ENCODE results near the gene SLC9C2.
"Not testable (repeated sequence)": the region's sequence is repeated elsewhere in the genome, so short reads cannot be mapped to it uniquely, and the experiment has no call there.

The SLC9C2 gene

DNA sequence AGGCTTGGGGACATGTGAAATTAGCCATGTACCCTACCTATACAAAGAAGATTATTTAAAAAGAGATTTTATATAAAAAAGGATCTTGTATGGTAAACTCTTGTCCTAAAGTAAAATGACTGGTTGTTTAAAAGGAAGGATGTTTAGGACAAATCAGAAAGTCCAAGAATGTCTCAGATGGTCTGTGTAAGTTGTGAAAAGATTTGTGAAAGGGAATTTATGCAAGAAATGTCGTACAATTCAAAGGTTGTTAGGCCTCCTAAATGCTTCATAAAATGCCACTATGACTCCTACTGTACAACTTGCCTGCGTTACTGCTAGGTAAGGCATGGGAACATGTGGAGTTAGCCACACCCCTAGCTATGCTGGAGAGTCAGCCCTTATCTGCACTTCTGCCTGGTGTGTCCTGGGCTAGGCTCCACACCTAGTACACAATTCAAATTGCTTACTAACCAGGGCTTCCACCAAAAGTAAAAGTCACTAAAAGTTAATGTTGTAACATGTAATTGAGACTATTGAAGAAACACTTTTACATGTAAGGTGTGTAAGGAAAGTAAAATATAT is 106.0 kb downstream of the SLC9C2 start:
- H3K4me1 ChIP-seq (ENCODE audit: insufficient read depth, low read length) = no peaks in the 10 kb centered on the region
- no peaks in the 10 kb centered on the region for H3K27me3 ChIP-seq (ENCODE audit: insufficient read depth, low read length)
- H3K4me3 ChIP-seq (ENCODE audit: low read length) = no peak overlapping the region
- no peaks in the 10 kb centered on the region for H3K36me3 ChIP-seq (ENCODE audit: insufficient read depth, low read length)
- 91% methylated on average over 2 of the region's 2 CpGs for WGBS
- no peak overlapping the region for H3K9ac ChIP-seq (ENCODE audit: low read depth, low read length)
- H3K9me3 ChIP-seq (ENCODE audit: insufficient read depth, low read depth, low read length) = peaks cover 52% of the 10 kb centered on the region
- H3K27ac ChIP-seq (ENCODE audit: low read depth, low read length) = no peak overlapping the region

DNA sequence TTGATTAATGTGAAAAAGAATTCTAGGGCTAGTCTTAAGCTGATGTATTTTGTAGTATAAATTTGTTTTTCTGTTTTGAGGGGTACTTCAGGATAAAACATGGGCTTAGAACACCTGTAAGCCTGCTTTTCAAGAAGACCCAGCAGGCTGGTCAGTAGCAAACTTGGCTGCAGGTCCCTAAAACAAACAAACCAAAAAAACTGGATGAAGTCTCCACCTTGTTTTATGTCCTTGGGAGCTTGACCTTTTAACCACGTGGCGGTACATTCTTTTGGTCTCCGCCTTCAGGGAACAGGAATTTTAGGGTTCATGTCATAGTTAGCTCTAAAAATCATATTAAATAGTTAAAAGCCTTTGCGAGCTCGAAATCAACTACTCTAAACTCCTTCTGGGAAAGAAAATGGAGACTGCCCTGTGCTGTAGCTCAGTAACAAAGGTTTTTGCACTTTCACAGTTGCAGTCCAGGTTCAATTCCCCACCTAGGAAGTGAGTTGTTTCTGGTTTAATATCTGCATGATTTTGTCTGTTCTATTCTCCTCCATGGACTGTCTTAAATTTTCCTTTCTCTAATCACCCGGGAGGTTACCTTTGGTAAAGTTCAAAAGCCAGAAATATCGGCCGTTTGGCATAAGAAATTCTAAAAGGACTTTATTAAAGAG is 107.1 kb downstream of the SLC9C2 start:
- H3K36me3 ChIP-seq (ENCODE audit: insufficient read depth, low read length) = no peaks in the 10 kb centered on the region
- no peak overlapping the region for H3K27ac ChIP-seq (ENCODE audit: low read depth, low read length)
- no peak overlapping the region for H3K9ac ChIP-seq (ENCODE audit: low read depth, low read length)
- 96% methylated on average over 8 of the region's 8 CpGs for WGBS
- H3K9me3 ChIP-seq (ENCODE audit: insufficient read depth, low read depth, low read length) = peaks cover 52% of the 10 kb centered on the region
- H3K4me3 ChIP-seq (ENCODE audit: low read length) = no peak overlapping the region
- H3K4me1 ChIP-seq (ENCODE audit: insufficient read depth, low read length) = no peaks in the 10 kb centered on the region
- H3K27me3 ChIP-seq (ENCODE audit: insufficient read depth, low read length) = no peaks in the 10 kb centered on the region

DNA sequence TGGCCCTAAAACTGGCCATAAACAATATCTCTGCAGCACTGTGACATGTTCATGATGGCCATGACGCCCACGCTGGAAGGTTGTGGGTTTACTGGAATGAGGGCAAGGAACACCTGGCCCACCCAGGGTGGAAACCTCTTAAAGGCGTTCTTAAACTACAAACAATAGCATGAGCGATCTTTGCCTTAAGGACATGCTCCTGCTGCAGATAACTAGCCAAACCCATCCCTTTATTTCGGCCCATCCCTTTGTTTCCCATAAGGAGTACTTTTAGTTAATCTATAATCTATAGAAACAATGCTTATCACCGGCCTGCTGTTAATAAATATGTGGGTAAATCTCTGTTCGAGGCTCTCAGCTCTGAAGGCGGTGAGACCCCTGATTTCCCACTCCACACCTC is 109.7 kb downstream of the SLC9C2 start:
- H3K27ac ChIP-seq (ENCODE audit: low read depth, low read length); H3K4me1 ChIP-seq (ENCODE audit: insufficient read depth, low read length); H3K9ac ChIP-seq (ENCODE audit: low read depth, low read length); H3K4me3 ChIP-seq (ENCODE audit: low read length); H3K27me3 ChIP-seq (ENCODE audit: insufficient read depth, low read length): not testable (repeated sequence)
- WGBS = 88% methylated on average over 4 of the region's 8 CpGs
- H3K36me3 ChIP-seq (ENCODE audit: insufficient read depth, low read length) = peaks cover 14% of the 10 kb centered on the region
- peaks cover 45% of the 10 kb centered on the region for H3K9me3 ChIP-seq (ENCODE audit: insufficient read depth, low read depth, low read length)

DNA sequence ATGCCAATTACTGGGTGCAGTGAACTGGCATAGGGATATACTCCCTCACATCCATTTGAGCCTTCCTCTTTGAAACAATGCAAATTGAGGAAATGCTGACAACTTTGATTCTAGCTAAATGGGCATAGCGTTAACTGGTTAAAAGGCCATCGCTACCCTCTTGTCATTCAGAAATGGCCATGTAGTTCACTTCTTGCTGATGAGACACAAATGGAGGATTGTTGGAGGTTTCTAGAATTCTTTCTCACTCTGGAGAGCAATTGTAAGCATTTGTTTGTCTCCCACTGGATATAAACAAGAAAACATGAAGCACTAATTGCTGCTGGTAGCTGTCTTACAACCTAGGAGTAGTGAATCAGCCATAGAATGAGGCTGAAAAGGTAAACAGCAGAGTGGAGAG is 111.4 kb downstream of the SLC9C2 start:
- H3K4me1 ChIP-seq (ENCODE audit: insufficient read depth, low read length) = no peaks in the 10 kb centered on the region; the same call in 1 of the 2 replicates
- peaks cover 31% of the 10 kb centered on the region for H3K9me3 ChIP-seq (ENCODE audit: insufficient read depth, low read depth, low read length)
- no peak overlapping the region for H3K9ac ChIP-seq (ENCODE audit: low read depth, low read length)
- no peak overlapping the region for H3K4me3 ChIP-seq (ENCODE audit: low read length)
- H3K36me3 ChIP-seq (ENCODE audit: insufficient read depth, low read length) = peaks cover 30% of the 10 kb centered on the region
- WGBS = 99% methylated on average over 2 of the region's 2 CpGs
- H3K27me3 ChIP-seq (ENCODE audit: insufficient read depth, low read length) = no peaks in the 10 kb centered on the region
- no peak overlapping the region for H3K27ac ChIP-seq (ENCODE audit: low read depth, low read length)

DNA sequence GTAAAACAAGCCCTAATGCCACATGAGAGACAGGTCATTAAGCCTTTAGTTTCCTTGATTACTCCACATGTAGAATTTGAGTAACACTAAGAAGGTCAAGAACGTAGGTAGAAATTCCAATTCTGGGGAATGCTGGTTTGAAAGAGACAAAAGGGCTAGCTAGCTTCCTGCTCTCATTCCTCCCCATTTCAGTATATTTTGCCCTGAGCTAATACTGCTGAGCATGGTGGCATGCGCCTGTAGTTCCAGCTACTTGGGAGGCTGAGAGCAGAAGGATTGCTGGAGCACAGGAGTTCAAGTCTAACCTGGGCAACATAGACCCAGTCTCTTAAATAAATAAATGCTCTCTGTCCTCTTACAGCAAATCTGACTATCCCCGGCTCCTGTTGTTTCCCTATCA is 112.9 kb downstream of the SLC9C2 start:
- no peak overlapping the region for H3K9ac ChIP-seq (ENCODE audit: low read depth, low read length)
- no peaks in the 10 kb centered on the region for H3K27me3 ChIP-seq (ENCODE audit: insufficient read depth, low read length)
- H3K9me3 ChIP-seq (ENCODE audit: insufficient read depth, low read depth, low read length) = peaks cover 18% of the 10 kb centered on the region
- 96% methylated on average over 3 of the region's 3 CpGs for WGBS
- H3K36me3 ChIP-seq (ENCODE audit: insufficient read depth, low read length) = peaks cover 46% of the 10 kb centered on the region
- peak overlapping the region; percentile 21; the same call in 1 of the 2 replicates for H3K27ac ChIP-seq (ENCODE audit: low read depth, low read length)
- no peak overlapping the region for H3K4me3 ChIP-seq (ENCODE audit: low read length)
- no peaks in the 10 kb centered on the region; the same call in 1 of the 2 replicates for H3K4me1 ChIP-seq (ENCODE audit: insufficient read depth, low read length)

DNA sequence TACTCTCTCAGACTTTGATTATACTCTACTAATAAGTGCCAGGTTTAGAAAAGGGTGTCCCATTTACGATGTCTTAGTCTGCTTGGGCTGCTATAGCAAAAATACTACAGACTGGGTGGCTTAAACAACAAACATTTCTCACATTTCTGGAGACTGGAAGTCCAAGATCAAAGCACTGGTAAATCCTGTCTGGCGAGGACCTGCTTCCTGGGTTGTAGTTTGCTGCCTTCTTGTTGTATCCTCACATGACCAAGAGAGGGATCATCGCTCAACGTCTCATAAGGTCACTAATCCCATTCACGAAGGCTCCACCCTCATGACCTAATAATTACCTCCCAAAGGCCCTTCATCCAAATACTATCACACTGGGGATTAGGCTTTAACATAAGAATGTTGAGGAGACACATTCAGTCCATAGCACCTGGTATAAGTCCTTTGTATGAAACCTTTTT is 113.7 kb downstream of the SLC9C2 start:
- no peak overlapping the region for H3K9ac ChIP-seq (ENCODE audit: low read depth, low read length)
- H3K36me3 ChIP-seq (ENCODE audit: insufficient read depth, low read length) = peaks cover 53% of the 10 kb centered on the region
- peaks cover 14% of the 10 kb centered on the region for H3K9me3 ChIP-seq (ENCODE audit: insufficient read depth, low read depth, low read length)
- no peak overlapping the region for H3K27ac ChIP-seq (ENCODE audit: low read depth, low read length)
- no peaks in the 10 kb centered on the region; the same call in 1 of the 2 replicates for H3K4me1 ChIP-seq (ENCODE audit: insufficient read depth, low read length)
- no peaks in the 10 kb centered on the region for H3K27me3 ChIP-seq (ENCODE audit: insufficient read depth, low read length)
- 87% methylated on average over 5 of the region's 5 CpGs for WGBS
- no peak overlapping the region for H3K4me3 ChIP-seq (ENCODE audit: low read length)

DNA sequence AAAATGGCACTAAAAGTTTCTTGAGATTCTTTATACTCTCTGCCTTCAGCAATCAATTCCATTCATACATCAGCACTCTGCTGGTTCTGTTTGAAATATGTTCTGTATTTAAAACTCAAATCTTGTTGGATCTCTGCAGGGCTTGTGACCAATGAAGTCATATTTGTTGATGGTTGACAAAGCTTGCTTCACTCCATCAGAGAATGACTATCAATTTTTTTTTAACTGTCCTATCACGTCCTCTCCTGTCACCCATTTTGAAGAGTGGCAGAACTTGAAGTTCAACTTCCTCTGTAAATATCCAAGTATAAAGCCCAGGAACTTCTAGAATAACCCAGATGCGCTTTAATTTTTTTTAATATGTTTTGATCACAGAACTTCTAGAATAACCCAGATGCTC is 114.9 kb downstream of the SLC9C2 start:
- no peaks in the 10 kb centered on the region; the same call in 1 of the 2 replicates for H3K4me1 ChIP-seq (ENCODE audit: insufficient read depth, low read length)
- H3K27ac ChIP-seq (ENCODE audit: low read depth, low read length) = no peak overlapping the region
- no peak overlapping the region for H3K4me3 ChIP-seq (ENCODE audit: low read length)
- peaks cover 6% of the 10 kb centered on the region; the same call in 1 of the 2 replicates for H3K9me3 ChIP-seq (ENCODE audit: insufficient read depth, low read depth, low read length)
- 95% methylated on average over 2 of the region's 2 CpGs for WGBS
- H3K9ac ChIP-seq (ENCODE audit: low read depth, low read length) = no peak overlapping the region
- no peaks in the 10 kb centered on the region for H3K27me3 ChIP-seq (ENCODE audit: insufficient read depth, low read length)
- peaks cover 64% of the 10 kb centered on the region for H3K36me3 ChIP-seq (ENCODE audit: insufficient read depth, low read length)

DNA sequence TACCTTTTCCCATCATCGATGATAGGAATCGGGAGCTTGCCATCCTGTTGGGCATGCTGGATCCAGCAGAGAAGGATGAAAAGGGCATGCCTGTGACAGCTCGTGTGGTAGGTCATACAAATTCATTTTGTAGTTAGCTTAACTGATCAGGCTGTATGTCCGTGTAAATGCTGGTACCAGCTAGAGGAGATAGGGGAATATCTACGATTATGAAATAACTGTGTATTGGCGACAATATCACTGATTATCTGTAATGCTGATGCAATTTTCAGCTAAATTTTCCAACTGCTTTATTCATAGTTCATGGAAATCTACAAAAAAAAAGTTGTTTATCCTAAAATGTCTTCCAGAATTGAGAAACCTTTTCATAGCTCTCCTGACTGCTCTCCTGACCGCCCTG is 117.5 kb downstream of the SLC9C2 start:
- Histone ChIP-seq H3K4me1 (ENCODE audit: insufficient read depth, low read length) (no peaks in the 10 kb centered on the region; the same call in 1 of the 2 replicates), H3K36me3 (ENCODE audit: insufficient read depth, low read length) (peaks cover 90% of the 10 kb centered on the region), H3K9ac (ENCODE audit: low read depth, low read length) (no peak overlapping the region), H3K9me3 (ENCODE audit: insufficient read depth, low read depth, low read length) (no peaks in the 10 kb centered on the region), H3K27ac (ENCODE audit: low read depth, low read length) (no peak overlapping the region), H3K27me3 (ENCODE audit: insufficient read depth, low read length) (no peaks in the 10 kb centered on the region), H3K4me3 (ENCODE audit: low read length) (no peak overlapping the region)
- WGBS = 96% methylated on average over 7 of the region's 7 CpGs

DNA sequence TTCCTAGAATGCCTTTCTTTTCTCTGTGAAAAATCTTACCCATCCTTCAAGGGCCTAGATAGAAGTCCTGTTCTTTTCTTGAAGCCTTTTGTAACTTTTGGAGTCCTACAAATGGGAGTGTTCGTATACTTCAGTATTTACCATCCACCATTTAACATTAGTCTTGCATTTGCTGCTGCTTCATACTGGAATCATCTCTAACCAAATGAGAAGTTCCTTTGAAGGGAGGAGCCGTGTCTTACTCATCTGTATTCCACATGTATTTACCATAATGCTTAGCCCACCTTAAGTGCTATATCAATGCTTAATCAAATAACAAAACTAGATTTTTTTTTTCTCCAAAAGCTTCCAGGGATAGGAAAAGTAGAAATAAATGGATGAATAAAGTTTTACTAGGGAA is 118.6 kb downstream of the SLC9C2 start:
- H3K9me3 ChIP-seq (ENCODE audit: insufficient read depth, low read depth, low read length) = no peaks in the 10 kb centered on the region
- H3K4me1 ChIP-seq (ENCODE audit: insufficient read depth, low read length) = peaks cover 9% of the 10 kb centered on the region
- no peak overlapping the region for H3K4me3 ChIP-seq (ENCODE audit: low read length)
- no peaks in the 10 kb centered on the region for H3K27me3 ChIP-seq (ENCODE audit: insufficient read depth, low read length)
- H3K27ac ChIP-seq (ENCODE audit: low read depth, low read length) = no peak overlapping the region
- no peak overlapping the region for H3K9ac ChIP-seq (ENCODE audit: low read depth, low read length)
- H3K36me3 ChIP-seq (ENCODE audit: insufficient read depth, low read length) = peaks cover 100% of the 10 kb centered on the region
- 100% methylated on average over 2 of the region's 2 CpGs for whole genome bisulfite sequencing

DNA sequence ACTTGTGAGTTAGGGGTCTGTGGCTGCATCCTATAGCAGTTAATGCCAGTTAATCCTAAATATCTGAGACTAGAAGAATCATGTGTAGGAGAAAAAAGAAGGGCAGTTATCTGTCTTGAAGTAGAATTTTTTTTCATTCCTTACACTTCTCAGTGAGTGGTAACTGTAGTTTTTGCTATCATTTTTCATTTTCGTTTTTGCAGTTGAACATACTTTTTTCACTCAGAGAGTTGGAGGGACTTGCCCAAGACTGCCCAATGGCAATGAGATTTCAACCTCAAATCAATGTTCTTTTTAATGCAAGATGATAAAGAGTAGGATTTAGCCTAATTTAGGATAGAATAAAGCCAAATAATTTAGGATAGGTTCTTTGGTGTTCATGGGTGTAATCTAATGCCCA is 120.2 kb downstream of the SLC9C2 start:
- Histone ChIP-seq H3K27me3 (ENCODE audit: insufficient read depth, low read length) (no peaks in the 10 kb centered on the region), H3K9ac (ENCODE audit: low read depth, low read length) (no peak overlapping the region), H3K36me3 (ENCODE audit: insufficient read depth, low read length) (peaks cover 87% of the 10 kb centered on the region), H3K9me3 (ENCODE audit: insufficient read depth, low read depth, low read length) (no peaks in the 10 kb centered on the region), H3K4me3 (ENCODE audit: low read length) (no peak overlapping the region), H3K4me1 (ENCODE audit: insufficient read depth, low read length) (peaks cover 15% of the 10 kb centered on the region), H3K27ac (ENCODE audit: low read depth, low read length) (no peak overlapping the region)
- 89% methylated on average over 1 of the region's 1 CpG for WGBS

DNA sequence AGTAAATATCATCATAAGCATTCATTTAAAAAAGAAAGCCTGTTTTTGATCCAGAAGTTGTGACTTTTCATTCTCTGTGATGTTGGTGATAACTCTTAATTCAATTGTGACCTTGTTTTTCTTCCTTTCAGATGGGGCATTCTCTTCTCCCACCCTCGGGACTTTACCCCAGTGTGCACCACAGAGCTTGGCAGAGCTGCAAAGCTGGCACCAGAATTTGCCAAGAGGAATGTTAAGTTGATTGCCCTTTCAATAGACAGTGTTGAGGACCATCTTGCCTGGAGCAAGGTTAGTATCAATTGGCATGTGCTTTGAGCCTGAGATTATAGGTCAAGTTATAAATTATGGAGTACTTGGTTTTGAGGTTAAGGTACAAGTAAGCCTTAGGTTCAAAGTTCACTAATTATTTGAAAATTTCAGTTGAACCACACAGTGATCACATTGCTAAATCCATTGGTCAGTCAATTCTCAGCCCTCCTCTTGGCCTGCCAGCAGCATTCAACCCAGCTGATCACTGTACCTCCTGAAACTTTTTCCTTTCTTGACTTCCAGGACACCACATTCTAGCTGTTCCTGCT is 121.6 kb downstream of the SLC9C2 start:
- H3K4me3 ChIP-seq (ENCODE audit: low read length) = no peak overlapping the region
- WGBS = 95% methylated on average over 1 of the region's 1 CpG
- H3K36me3 ChIP-seq (ENCODE audit: insufficient read depth, low read length) = peaks cover 73% of the 10 kb centered on the region

More for the DNA sequence above, 121.6 kb downstream of the SLC9C2 start:
- Histone ChIP-seq H3K9me3 (ENCODE audit: insufficient read depth, low read depth, low read length) (no peaks in the 10 kb centered on the region), H3K27ac (ENCODE audit: low read depth, low read length) (no peak overlapping the region), H3K27me3 (ENCODE audit: insufficient read depth, low read length) (no peaks in the 10 kb centered on the region), H3K9ac (ENCODE audit: low read depth, low read length) (no peak overlapping the region), H3K4me1 (ENCODE audit: insufficient read depth, low read length) (peaks cover 15% of the 10 kb centered on the region)

All from HUES64 (cell line).